Iris pigment epithelial cell (primary cell): ENCODE measurements around the gene GARIN5B.

ENCODE experiments used
- DNase-seq: peaks from one replicate; pipeline ENCODE4 v3.0.0-alpha.2; 2011; ENCODE audit warnings: low read depth

GARIN5B gene

DNA sequence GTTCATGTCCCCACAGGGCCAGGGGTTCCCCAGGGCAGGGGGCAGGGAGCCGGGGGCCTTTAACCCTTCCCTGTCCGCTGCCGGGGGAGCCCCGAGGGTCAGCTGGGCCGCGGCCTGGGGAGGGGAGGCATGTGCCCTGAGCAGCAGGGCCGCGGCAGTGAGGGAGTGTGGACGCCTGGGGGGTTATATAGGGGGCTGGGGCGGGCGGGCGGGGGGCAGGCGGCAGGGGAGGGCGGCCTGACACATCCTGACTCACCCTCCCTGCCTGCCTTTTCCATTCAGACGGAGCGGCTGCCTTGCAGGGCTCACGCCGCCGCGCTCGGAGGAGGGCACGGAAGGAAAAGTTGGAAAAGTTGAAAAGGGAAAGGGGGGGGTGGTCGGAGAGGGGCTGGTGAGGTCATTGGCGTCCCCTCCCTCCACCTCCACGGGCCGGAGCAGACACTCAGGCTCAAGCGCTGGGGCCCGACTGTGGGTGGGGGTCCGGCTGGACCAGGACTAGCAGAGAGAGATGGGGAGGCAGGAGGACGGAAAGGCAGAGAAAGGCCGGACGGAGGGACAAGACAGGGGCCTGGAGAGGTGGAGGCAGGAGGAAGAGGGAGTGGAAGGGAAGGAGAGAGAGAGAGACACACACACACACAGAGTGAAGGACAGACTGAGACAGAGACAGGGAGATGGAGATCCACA, 7.4 kb upstream of the GARIN5B start, which contains the start of gene IL11:
IL11 (minus strand) TSS at position 159 of the 684 bp plus-strand sequence; CDS start at position 6, 153 bp downstream.
- DNase-seq: no peak

- peak; percentile 76 for DNase-seq
Measured at GRCh38 chr19:55369653-55370304, 6.7 kb upstream of the GARIN5B start.

- DNase-seq: no peak
Measured at GRCh38 chr19:55368701-55369563, 5.9 kb upstream of the GARIN5B start.

DNA sequence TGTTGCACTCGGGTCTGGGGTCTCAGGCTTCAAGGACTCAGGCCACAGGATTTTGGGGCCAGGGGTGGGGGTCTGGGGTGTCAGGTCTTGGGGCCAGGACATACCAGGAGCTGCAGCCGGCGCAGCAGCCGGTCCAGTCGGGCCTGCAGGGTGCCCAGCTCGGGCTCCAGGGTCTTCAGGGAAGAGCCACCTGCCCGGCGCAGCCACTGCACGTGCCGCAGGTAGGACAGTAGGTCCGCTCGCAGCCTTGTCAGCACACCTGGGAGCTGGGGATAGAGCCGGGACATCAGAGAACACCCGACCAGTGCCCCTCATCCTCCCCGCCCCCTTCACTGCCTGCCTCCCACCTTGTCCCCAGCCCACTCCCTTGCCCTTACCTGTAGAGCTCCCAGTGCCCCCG, 5.0 kb upstream of the GARIN5B start:
- DNase-seq: no peak

DNA sequence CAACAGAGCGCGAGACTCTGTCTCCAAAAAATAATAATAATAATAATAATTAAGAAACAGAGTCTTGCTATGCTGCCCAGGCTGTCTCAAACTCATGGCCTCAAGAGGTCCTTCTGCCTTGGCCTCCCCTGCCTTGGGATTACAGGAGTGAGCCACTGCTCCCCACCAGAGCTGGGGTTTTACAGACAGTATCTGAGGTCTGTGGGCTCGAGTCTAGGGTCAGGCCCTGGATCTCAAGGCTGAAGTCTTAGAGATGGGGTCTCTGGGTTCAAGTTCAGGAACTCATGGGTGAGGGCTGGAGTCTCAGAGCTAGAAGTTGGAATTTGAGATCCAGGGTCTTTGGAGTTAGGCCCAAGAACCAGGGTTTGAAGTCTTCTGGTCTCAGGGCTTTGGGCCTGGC, 3.7 kb upstream of the GARIN5B start:
- no peak for DNase-seq

DNA sequence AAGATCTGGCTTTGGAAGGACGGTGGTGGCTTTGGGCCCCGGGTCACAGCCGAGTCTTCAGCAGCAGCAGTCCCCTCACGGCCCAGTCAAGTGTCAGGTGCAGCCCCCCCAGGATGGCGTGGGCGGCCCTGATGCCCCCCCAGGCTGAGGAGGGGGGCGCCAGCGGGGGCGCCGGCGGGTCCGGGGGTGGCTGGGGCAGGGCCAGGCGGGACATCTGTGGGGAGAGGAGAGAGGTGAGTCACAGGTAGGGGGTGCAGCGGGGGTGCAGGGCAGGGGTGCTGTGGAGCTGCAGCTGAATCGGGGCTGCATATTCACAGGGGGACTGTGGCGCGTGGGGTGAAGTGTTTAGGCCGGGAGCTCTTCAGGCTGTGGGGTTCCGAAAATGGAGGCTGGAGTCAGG, 2.9 kb upstream of the GARIN5B start:
- DNase-seq: no peak

GRCh38 chr19:55365245-55365644, 2.2 kb upstream of the GARIN5B start:
- DNase-seq: no peak

DNA sequence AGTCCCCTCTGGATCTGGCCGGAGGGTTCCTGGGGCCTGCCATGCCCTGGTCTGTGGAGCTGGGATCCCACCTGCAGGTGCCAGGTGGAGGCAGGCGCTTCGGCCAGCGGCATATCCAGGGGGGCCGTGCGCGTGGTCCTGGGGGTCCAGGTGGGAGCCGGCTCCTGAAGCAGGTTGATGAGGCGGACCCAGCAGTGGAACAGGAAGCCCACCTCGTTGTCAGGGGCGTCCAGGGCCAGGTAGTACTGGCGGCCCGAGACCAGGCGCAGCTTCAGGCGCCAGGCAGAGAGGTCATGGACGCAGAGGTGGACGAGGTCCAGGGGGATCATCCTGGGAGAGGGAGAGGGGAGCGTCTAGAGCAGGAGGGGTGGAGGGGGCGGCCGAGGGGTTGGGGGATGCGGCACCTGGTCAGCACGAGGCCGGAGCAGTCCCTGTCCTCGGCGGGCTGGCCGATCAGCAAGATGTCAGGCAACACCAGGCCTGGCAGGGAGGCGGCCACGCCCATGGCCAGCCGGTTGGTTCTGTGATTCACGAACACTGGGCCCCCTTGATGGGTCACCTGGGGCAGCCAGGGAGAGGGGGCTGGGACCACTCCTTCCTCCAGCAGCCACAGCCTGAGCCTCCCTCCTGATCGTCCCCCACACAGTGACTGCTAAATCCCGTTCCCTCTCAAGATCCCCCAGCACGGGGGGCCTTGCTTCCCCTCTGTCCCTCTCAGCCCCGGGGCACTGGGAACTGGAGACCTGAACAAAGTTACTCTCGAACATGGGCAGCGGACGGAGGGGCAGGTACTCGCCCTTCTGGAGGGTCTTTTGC, 678 bp downstream of the GARIN5B start:
- no peak for DNase-seq

DNA sequence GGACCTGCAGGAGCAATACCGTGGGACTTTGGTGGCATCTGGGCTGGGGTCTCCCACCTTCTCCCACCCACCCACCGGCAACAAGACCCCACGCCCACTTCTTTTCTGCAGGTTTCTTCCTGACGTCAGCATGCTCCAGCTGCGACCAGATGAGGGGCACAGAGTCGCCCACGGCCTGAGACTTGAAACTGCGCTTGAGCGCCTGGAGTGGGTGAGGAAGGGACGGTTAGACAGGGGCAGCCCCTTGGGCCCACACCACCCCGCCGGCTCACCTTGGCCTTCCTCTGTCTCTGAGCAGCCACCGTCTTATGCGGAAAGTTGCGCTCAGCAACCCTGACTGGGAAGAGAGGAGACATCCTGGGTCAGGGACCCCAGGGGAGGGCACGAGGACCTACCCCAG, 2.2 kb downstream of the GARIN5B start:
- DNase-seq: no peak

GRCh38 chr19:55358943-55359908, 3.8 kb downstream of the GARIN5B start:
- DNase-seq: no peak

DNA sequence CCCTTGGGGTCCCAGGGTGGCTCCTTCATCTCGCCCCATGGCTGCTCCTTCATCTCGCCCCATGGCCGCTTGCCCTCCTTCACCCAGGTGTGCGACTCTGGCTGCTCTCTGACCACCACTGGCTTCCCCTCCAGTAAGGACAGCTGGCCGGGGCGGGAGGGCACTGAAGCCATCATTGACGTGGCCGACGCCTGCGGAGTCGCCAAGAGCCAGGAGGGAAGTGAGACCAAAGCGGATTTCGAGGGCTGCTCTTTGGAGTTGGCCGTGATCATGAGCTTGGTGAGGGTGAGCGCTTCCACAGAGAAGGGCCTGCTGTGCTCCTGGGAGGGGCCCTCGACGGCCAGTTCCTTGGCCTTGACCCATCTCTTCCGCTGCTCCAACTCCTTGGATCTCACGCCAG, 4.6 kb downstream of the GARIN5B start:
- DNase-seq: no peak

- DNase-seq: no peak
Measured at GRCh38 chr19:55355213-55355821, 7.7 kb downstream of the GARIN5B start.

- DNase-seq: no peak
Measured at GRCh38 chr19:55354698-55355212, 8.3 kb downstream of the GARIN5B start, which contains the start of gene COX6B2. COX6B2 (minus strand) TSS chr19:55354719; CDS start chr19:55354521, 198 bp downstream.

DNA sequence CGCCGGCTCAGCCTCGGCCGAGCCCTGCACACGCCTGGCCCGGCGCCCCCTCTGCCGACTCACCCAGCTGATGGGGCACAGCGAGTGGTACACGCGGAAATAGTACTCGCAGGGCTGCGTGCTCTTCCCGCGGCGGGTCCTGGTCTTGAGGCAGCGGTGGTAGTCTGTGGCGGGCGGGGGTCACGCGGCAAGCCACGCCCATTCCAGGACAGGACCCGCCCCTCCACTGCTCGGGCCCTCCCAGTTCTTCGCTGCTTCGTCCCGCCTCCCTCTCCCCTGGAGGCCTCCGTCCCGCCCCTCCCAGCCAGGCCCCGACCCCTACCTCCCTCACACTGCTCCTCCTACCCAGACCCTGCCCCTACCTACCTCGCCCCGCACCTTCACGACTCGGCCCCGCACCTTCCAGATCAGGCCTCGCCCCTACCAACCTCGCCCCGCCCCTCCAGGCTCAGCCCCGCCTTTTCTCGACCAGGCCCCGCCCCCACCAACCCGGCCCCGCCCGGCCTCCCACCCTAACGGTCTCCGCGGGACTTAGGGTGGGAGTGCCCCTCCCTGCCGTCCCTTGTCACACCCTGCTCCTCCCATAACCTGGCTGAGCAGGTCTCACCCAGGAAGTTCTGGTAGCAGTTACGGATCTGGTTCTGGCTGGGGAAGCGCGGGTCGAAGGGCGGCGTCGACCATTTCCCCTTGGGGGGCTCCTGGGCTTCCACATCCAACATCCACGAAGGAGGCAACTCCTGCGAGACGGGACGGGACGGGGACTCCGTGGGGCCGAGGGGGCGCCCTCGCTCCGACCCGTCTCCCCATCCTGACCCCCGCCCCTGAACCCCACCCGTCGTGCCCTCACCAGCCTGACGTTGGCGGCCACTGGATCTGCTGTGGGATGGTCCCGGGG, 9.0 kb downstream of the GARIN5B start:
- peak; percentile 49 for DNase-seq

DNA sequence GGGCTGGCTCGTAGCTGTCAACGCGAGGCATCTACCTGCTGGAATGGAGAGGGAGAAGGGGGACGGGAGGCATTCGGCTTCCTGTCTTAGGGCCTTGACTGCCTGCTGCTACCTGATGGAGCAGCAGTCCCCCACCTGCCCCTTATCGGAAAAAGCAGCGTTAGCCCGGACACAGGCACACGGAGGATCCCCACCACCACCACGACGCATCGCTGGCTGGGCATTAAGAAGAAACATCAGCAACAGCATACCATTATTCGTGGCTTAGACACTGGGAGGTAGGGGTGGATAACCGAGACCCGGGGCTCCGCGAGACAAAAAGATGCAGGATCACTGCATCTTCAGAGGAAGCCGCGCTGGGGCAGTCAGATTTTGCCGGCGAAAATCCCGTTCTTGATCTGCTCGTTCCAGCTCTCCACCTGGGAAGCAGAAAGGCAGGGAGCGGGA, 9.7 kb downstream of the GARIN5B start:
- DNase-seq: no peak

GRCh38 chr19:55352549-55353145, 10.4 kb downstream of the GARIN5B start:
- no peak for DNase-seq

DNA sequence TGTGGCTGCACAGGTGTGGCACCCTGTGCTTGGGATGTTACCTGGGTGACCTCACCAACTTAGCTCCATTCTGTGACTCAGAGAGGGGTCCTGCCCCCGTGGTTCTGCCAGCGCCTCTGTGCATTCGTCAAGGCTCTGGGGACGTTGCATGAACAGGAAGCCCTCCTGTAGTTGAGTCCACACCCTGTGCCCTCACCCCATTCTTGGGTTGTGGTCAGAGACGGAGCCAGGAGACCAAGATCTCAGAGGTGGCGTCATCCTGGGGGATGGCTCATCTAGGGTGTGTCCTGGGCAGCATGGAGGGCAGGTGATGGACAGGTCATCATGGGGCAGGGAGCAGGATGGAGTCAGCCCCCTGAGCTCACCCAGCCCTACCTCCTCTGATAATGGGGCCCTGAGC, 11.0 kb downstream of the GARIN5B start:
- DNase-seq: no peak

DNA sequence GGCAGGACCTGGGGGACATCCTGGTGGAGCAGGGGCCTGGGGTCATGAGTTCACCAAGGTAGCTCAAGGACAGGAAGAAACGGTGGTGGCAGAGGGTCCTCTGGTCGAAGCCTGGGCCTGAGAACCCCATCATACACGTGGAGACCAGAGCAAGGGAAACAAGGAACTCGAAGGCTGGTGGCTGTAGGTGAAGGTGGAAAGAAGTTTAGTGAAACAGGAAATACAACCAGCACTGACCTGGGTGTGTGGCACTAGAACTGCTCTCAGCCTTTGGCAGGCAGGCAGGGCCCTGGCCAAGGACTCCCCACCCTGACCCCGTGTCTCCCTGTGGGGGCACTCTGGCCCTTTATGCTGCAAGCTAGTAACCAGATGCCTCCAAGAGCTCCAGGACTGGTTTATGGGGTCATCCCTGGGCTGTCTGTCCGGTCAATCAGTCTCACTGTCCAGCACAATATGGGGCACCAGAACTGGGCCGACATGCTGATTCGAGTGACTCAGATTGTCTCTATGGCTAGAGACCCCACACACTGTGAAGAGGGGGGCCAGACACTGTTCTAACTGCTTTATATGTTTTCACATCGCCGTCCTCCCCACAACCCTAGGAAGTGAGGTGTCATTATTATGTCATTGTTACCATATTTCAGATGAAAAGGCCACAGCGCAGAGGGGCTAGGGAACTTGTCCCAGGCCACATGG, 12.3 kb downstream of the GARIN5B start:
- DNase-seq: no peak
